Subcutaneous abdominal adipose tissue (tissue), 5 donors: ENCODE results near the gene C10orf120.

ENCODE experiments used
- H3K27ac ChIP-seq: one replicate; pipeline ENCODE4 v1.7.0; 2013; ENCODE audit warnings: low read depth, mild to moderate bottlenecking, inconsistent platforms, low read length, moderate library complexity
- H3K27me3 ChIP-seq, 5 donors: one replicate each; pipeline ENCODE4 v1.7.0; 2013; ENCODE audit warnings: low read length in 5 of 5, inconsistent platforms in 1 of 5; ENCODE audit not compliant: control insufficient read depth in 5 of 5, insufficient read depth in 4 of 5
- H3K36me3 ChIP-seq, 5 donors: one replicate each; pipeline ENCODE4 v1.7.0; 2013; ENCODE audit warnings: low read length in 5 of 5; ENCODE audit not compliant: control insufficient read depth in 5 of 5, insufficient read depth in 5 of 5
- H3K4me1 ChIP-seq, 5 donors: one replicate each; pipeline ENCODE4 v1.7.0; 2013; ENCODE audit warnings: low read length in 5 of 5, mild to moderate bottlenecking in 3 of 5, moderate library complexity in 1 of 5; ENCODE audit not compliant: control insufficient read depth in 5 of 5, insufficient read depth in 5 of 5
- H3K4me3 ChIP-seq, 5 donors: one replicate each; pipeline ENCODE4 v1.7.0; 2013; ENCODE audit warnings: low read length in 5 of 5, low read depth in 1 of 5
- H3K9ac ChIP-seq, 5 donors: one replicate each; pipeline ENCODE4 v1.7.0; 2013; ENCODE audit warnings: low read length in 5 of 5, mild to moderate bottlenecking in 4 of 5, moderate library complexity in 3 of 5
- H3K9me3 ChIP-seq, 5 donors: one replicate each; pipeline ENCODE4 v1.7.0; 2013; ENCODE audit warnings: low read length in 5 of 5; ENCODE audit not compliant: control insufficient read depth in 5 of 5
- donor health status: healthy.
- donor health status: healthy.
- donor health status: healthy.
- donor health status: healthy.
- donor health status: healthy.

Gene C10orf120

DNA sequence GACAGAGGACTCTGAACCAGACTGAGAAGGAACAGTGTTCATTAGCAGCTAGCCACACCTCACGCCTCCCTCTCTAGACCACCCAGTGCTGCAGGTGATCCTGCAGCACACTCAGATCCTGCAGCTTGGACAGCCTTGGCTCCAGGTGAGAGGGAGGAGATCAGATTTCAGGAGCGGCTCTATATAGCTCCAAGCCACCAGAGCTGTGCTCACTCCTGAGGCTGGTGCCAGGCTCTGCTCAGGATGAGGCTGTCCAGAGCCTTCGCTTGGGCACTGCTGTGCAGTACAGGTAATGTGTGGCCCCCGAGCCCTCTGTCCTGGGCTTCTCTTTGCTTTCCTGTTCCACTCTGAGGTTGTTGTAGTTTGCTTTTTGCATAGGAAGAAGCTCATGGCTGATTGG lies 42.4 kb downstream of the C10orf120 start:
- Histone ChIP-seq H3K36me3 (no peaks in the 10 kb centered on the region), H3K4me3 (no peak overlapping the region), H3K9ac (no peak overlapping the region), H3K9me3 (no peaks in the 10 kb centered on the region), H3K4me1 (no peaks in the 10 kb centered on the region), H3K27me3 (peaks cover 0 to 3% (median 2%) of the 10 kb centered on the region in 5 donors), H3K27ac (no peak overlapping the region)

DNA sequence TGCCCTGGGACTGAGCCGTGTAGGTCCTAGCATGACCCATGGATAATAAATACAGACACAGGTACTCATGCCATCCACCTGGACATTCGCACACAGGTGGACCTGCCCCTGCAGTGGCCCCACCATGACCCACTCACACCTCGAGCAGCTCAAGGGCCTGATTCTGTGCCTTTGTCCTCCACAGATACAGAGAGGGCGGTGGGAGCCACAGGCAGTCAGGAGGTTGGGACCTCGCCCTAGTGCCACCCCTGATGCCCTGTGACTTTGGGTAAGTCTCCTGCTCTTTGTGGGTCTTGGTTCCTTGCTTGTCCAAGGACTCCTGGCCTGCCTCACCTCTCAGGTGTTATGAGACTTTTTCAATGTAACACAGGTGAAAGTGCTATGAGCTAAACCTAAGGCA lies 42.9 kb downstream of the C10orf120 start:
- Histone ChIP-seq H3K27me3 (peaks cover 0 to 3% (median 2%) of the 10 kb centered on the region in 5 donors), H3K9me3 (no peaks in the 10 kb centered on the region), H3K4me3 (no peak overlapping the region), H3K9ac (no peak overlapping the region), H3K27ac (no peak overlapping the region), H3K4me1 (no peaks in the 10 kb centered on the region), H3K36me3 (no peaks in the 10 kb centered on the region)

DNA sequence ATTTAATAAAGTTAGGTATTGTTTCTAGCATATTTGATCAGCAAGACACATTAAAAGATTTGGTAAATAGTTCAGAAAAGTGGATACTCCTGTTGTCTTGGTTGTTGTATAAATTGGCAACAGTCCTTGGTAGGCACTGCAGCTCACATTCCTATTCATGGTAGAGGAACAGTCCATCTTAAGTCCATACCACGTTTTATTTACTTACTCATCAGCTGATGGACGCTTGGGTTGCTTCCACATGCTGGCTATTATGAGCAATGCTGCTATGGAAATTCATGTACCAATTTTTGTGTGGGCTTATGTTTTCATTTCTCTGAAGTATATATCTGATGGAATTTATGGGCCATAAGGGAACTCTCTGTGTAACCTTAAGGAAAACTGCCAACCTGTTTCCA lies 43.3 kb downstream of the C10orf120 start:
- no peak overlapping the region for H3K27ac ChIP-seq
- no peaks in the 10 kb centered on the region for H3K9me3 ChIP-seq
- no peaks in the 10 kb centered on the region for H3K36me3 ChIP-seq
- H3K27me3 ChIP-seq, result peaks cover 0 to 3% (median 2%) of the 10 kb centered on the region in 5 donors
- no peak overlapping the region for H3K4me3 ChIP-seq
- H3K4me1 ChIP-seq, result no peaks in the 10 kb centered on the region
- H3K9ac ChIP-seq, result no peak overlapping the region

- no peaks in the 10 kb centered on the region for H3K36me3 ChIP-seq
- H3K4me1 ChIP-seq, result no peaks in the 10 kb centered on the region
- H3K27me3 ChIP-seq, result peaks cover 2 to 5% (median 3%) of the 10 kb centered on the region in 5 donors
- H3K9ac ChIP-seq, result no peak overlapping the region
- no peak overlapping the region for H3K4me3 ChIP-seq
- no peaks in the 10 kb centered on the region for H3K9me3 ChIP-seq
- H3K27ac ChIP-seq, result no peak overlapping the region
These were observed 43.9 kb downstream of the C10orf120 start for GRCh38 chr10:122655524-122656307.

- H3K9me3 ChIP-seq, result no peaks in the 10 kb centered on the region
- H3K27me3 ChIP-seq, result peaks cover 5 to 20% (median 9%) of the 10 kb centered on the region in 5 donors
- no peaks in the 10 kb centered on the region for H3K36me3 ChIP-seq
- H3K4me1 ChIP-seq, result no peaks in the 10 kb centered on the region
- H3K9ac ChIP-seq, result no peak overlapping the region
- no peak overlapping the region for H3K27ac ChIP-seq
- no peak overlapping the region for H3K4me3 ChIP-seq
These were observed 49.3 kb downstream of the C10orf120 start for GRCh38 chr10:122650331-122650730.

- no peak overlapping the region for H3K9ac ChIP-seq
- no peak overlapping the region for H3K4me3 ChIP-seq
- H3K36me3 ChIP-seq, result no peaks in the 10 kb centered on the region
- no peak overlapping the region for H3K27ac ChIP-seq
- H3K9me3 ChIP-seq, result no peaks in the 10 kb centered on the region
- peaks cover 5 to 20% (median 9%) of the 10 kb centered on the region in 5 donors for H3K27me3 ChIP-seq
- no peaks in the 10 kb centered on the region for H3K4me1 ChIP-seq
These were observed 49.7 kb downstream of the C10orf120 start for GRCh38 chr10:122649903-122650302.

DNA sequence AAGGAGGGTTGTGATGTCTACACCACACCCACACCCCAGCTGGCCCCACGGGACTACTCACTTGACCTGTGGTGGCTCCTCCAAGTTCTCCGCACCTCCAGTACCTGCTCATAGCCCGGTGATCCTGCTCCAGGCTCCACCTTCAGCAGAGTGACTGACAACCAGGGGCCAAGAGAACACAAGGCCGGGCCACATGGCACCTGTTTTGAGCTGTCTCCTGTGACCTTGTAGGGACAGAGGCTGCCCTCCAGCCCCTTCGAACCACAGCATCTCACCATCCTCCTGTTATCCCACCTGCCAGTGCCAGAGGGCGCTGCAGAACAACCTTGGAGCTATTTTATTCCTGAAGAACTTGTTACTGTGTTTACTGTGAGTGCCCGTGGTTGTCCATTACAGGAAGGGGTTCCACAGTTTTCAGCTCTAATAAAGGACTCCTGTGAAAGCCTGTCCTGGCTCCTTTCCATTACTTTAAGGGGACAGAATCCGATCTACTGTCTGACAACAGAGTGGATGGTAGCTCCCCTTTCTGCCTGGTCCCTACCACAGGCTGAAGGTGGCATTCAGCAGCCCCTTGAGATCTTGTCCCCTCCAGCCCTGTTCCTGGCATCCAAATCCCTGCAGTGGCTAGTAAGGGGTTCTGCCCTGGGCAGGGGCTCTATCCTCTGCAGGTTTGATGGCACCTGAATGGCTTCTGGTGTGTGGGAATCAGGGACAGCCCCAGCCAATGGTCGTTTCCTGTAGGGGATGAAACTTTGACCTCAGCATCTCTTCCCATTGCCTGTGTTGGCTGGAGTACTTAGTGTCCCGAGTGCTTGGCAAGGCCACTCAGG lies 50.8 kb downstream of the C10orf120 start:
- H3K36me3 ChIP-seq, result no peaks in the 10 kb centered on the region
- H3K9ac ChIP-seq, result no peak overlapping the region
- no peaks in the 10 kb centered on the region for H3K9me3 ChIP-seq
- no peak overlapping the region for H3K27ac ChIP-seq
- H3K27me3 ChIP-seq, result peaks cover 5 to 20% (median 9%) of the 10 kb centered on the region in 5 donors
- H3K4me3 ChIP-seq, result no peak overlapping the region
- H3K4me1 ChIP-seq, result no peaks in the 10 kb centered on the region
